ENCODE results near the gene GLI3. TPM values are rescaled to one million over a fixed set of nuclear protein-coding genes. Genes with fewer than 3 reads are reported as not detected.
A peak's percentile ranks its signal among the peaks of the same experiment; 100 is the strongest.

Gene GLI3
- total RNA-seq, 1 experiment from 2014 or later, result 45.0 TPM

DNA sequence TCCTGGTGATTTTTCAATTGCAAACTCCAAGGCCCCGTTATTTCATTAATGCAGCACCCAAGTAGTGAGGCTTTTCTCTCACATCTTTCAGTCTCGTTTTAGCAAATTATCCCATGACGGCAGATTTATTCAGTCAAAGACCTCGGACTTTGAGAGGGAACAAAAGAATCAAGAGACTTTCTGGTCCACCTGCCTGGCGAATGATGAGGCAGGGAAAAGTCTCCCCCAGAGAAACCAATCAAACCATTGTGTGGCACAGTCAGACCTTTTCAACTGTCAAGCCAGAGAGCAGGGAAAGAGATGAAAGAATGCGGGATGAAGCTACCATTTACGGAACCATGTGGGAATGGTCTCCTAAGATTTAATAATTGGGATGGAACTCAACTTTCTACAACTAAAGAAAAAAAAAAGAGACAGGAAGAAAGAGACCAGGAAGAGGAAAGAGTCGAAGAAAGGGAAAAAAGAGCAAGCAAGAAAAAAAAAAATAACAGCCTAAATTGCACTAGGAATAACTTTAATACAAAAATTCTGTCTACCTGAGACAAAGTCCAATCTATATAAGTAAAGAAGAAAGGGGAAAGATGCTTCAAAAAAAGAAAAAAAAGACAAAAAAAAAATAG lies 22.8 kb downstream of the GLI3 start:
- Mint-ChIP-seq H3K27ac (peak overlapping the region; percentile 2 to 84 (median 49); a peak in 6 of 7 replicates), H3K4me1 (peaks cover 68 to 70% of the 10 kb centered on the region in 2 experiments), H3K27me3 (ENCODE audit: low read depth) (no peaks in the 10 kb centered on the region), H3K36me3 (ENCODE audit: insufficient read depth in 1 of 3, low read depth in 3 of 3) (peaks cover 0 to 13% (median 4%) of the 10 kb centered on the region in 3 experiments; a peak in 5 of 7 replicates), H3K9me3 (no peaks in the 10 kb centered on the region), H3K4me3 (0 out of 5 replicates have a peak overlapping the region, but pooled peaks of 1 of the 2 experiments have one; percentile 13)
- no peak for DNase-seq
- no peak overlapping the region for H4K5ac ChIP-seq (ENCODE audit: insufficient read length, low read depth, low read length)
- H3K23ac ChIP-seq (ENCODE audit: insufficient read length, low read depth, low read length), result no peak overlapping the region
- peaks cover 7% of the 10 kb centered on the region; the same call in 1 of the 2 replicates for H3K4me1 ChIP-seq (ENCODE audit: insufficient read depth, low read length)
- no CpG with 5 or more reads among the region's 8 CpGs for WGBS (ENCODE audit: extremely low coverage, insufficient read length, low lambda C conversion rate)
- H3K14ac ChIP-seq (ENCODE audit: insufficient read depth, low read length), result no peak overlapping the region
- H3K4me2 ChIP-seq (ENCODE audit: insufficient read depth, insufficient read length, low read length), result no peak overlapping the region
- H3K27me3 ChIP-seq (ENCODE audit: insufficient read depth, low read length), result no peaks in the 10 kb centered on the region
- no peak overlapping the region for H2BK15ac ChIP-seq (ENCODE audit: low read depth, low read length)
- H2BK12ac ChIP-seq (ENCODE audit: insufficient read length, low read depth, low read length), result no peak overlapping the region
- peak overlapping the region; percentile 11 for H3K27ac ChIP-seq (ENCODE audit: insufficient read length, low read depth, low read length)
- H3K56ac ChIP-seq (ENCODE audit: insufficient read length, low read depth, low read length), result no peak overlapping the region
- no peak overlapping the region for H3K18ac ChIP-seq (ENCODE audit: insufficient read length, low read depth, low read length)
- H4K8ac ChIP-seq (replicated peaks; ENCODE audit: insufficient read length, low read depth, low read length), result no peak overlapping the region
- no peak overlapping the region for H3T11ph ChIP-seq (ENCODE audit: low read length)
- H3K4ac ChIP-seq (ENCODE audit: low read depth, low read length), result no peak overlapping the region
- no peak overlapping the region for H2AK5ac ChIP-seq (ENCODE audit: insufficient read length, low read length)
- peak overlapping the region; percentile 48 for H2BK120ac ChIP-seq (ENCODE audit: low read depth, low read length, poor library complexity, severe bottlenecking)
- H4K20me1 ChIP-seq (ENCODE audit: control insufficient read depth, insufficient read depth, insufficient read length), result no peaks in the 10 kb centered on the region
- H2AFZ ChIP-seq (ENCODE audit: low read length), result no peak overlapping the region
- no peak overlapping the region for H2BK5ac ChIP-seq (ENCODE audit: insufficient read length, low read length)
- no peak overlapping the region for H3K9ac ChIP-seq (ENCODE audit: extremely low read depth, insufficient read length, low read length)
- no peaks in the 10 kb centered on the region for H3K23me2 ChIP-seq (ENCODE audit: insufficient read length, low read depth, low read length, poor library complexity, severe bottlenecking)
- no peaks in the 10 kb centered on the region for H3K9me3 ChIP-seq (ENCODE audit: control insufficient read depth, low read depth, low read length)
- TF ChIP-seq CTCF (conservative IDR thresholded peaks at IDR 0.05), result no peak
- no peak overlapping the region for H2BK20ac ChIP-seq (ENCODE audit: low read depth, low read length, poor library complexity, severe bottlenecking)
- no peaks in the 10 kb centered on the region for H3K79me1 ChIP-seq (ENCODE audit: insufficient read depth, low read depth, low read length, poor library complexity, severe bottlenecking)
- H4K91ac ChIP-seq (ENCODE audit: insufficient read length, low read depth, low read length), result no peak overlapping the region
- H3K79me2 ChIP-seq (ENCODE audit: insufficient read depth, low read length), result no peaks in the 10 kb centered on the region
